Parathyroid adenoma (tissue), 2 donors: Measurements from ENCODE around the gene PAX5.

Experiments used
- H2AFZ ChIP-seq: fragments of 300-600 bp; sonication (generic); one replicate; pipeline ENCODE4 v1.7.0; 2017; ENCODE audit warnings: antibody characterized with exemption, mild to moderate bottlenecking
- H3K27ac ChIP-seq: fragments of 300-600 bp; sonication (generic); one replicate; pipeline ENCODE4 v1.7.0; 2017
- H3K27me3 ChIP-seq: fragments of 300-600 bp; sonication (generic); one replicate; pipeline ENCODE4 v1.7.0; 2017; ENCODE audit warnings: low read length; ENCODE audit not compliant: control insufficient read depth, insufficient read depth
- H3K36me3 ChIP-seq: fragments of 300-600 bp; sonication (generic); one replicate; pipeline ENCODE4 v1.7.0; 2017; ENCODE audit warnings: low read length; ENCODE audit not compliant: control insufficient read depth, insufficient read depth
- H3K4me1 ChIP-seq: fragments of 300-600 bp; sonication (generic); one replicate; pipeline ENCODE4 v1.7.0; 2017; ENCODE audit warnings: control low read depth
- H3K4me2 ChIP-seq: fragments of 300-600 bp; sonication (generic); one replicate; pipeline ENCODE4 v1.7.0; 2017; ENCODE audit warnings: low read length
- H3K4me3 ChIP-seq: fragments of 300-600 bp; sonication (generic); one replicate; pipeline ENCODE4 v1.7.0; 2017; ENCODE audit warnings: low read depth, low read length
- H3K79me2 ChIP-seq: fragments of 300-600 bp; sonication (generic); one replicate; pipeline ENCODE4 v1.7.0; 2017; ENCODE audit warnings: control low read depth
- H3K9ac ChIP-seq: fragments of 300-600 bp; sonication (generic); one replicate; pipeline ENCODE4 v1.7.0; 2017; ENCODE audit warnings: mild to moderate bottlenecking
- H3K9me3 ChIP-seq: fragments of 300-600 bp; sonication (generic); one replicate; pipeline ENCODE4 v1.7.0; 2017; ENCODE audit warnings: low read length; ENCODE audit not compliant: control insufficient read depth
- TF ChIP-seq, protein P1 (sequence below): fragments of 300-600 bp; sonication (generic); IDR thresholded peaks from one replicate; pipeline ENCODE4 v1.7.0; 2017; ENCODE audit warnings: antibody characterized with exemption, mild to moderate bottlenecking
- donor health status: primary hyperparathyroidism.

Gene PAX5

DNA sequence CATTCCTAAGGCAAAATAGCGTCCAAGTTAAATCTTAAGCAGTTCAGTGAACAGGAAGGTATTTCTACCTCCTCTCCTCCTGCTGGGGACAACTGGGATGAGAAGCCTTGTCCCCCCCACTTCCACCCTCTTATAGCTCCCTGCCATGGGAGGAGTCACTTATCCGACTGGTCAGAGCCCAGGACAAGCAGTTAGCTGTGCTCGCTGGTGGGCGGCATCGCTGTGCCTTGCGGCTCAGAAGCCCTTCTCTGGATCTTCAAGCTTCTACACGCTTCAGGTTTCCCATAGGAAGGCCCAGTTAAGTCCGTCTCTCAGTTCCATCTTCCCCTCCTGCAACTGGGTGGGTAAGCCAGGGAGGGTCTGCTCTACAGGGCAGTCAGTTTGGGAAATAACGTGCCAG is 77.2 kb downstream of the PAX5 start:
- H3K79me2 ChIP-seq: no peaks in the 10 kb centered on the region
- no peak overlapping the region for H3K27ac ChIP-seq
- no peaks in the 10 kb centered on the region for H3K36me3 ChIP-seq
- H2AFZ ChIP-seq: no peak overlapping the region
- no peaks in the 10 kb centered on the region for H3K27me3 ChIP-seq
- no peak overlapping the region for H3K4me3 ChIP-seq
- H3K9me3 ChIP-seq: no peaks in the 10 kb centered on the region
- no peak overlapping the region for H3K4me2 ChIP-seq
- no peak overlapping the region for H3K9ac ChIP-seq
- no peaks in the 10 kb centered on the region for H3K4me1 ChIP-seq
- TF ChIP-seq, protein P1, sequence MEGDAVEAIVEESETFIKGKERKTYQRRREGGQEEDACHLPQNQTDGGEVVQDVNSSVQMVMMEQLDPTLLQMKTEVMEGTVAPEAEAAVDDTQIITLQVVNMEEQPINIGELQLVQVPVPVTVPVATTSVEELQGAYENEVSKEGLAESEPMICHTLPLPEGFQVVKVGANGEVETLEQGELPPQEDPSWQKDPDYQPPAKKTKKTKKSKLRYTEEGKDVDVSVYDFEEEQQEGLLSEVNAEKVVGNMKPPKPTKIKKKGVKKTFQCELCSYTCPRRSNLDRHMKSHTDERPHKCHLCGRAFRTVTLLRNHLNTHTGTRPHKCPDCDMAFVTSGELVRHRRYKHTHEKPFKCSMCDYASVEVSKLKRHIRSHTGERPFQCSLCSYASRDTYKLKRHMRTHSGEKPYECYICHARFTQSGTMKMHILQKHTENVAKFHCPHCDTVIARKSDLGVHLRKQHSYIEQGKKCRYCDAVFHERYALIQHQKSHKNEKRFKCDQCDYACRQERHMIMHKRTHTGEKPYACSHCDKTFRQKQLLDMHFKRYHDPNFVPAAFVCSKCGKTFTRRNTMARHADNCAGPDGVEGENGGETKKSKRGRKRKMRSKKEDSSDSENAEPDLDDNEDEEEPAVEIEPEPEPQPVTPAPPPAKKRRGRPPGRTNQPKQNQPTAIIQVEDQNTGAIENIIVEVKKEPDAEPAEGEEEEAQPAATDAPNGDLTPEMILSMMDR: no peak

DNA sequence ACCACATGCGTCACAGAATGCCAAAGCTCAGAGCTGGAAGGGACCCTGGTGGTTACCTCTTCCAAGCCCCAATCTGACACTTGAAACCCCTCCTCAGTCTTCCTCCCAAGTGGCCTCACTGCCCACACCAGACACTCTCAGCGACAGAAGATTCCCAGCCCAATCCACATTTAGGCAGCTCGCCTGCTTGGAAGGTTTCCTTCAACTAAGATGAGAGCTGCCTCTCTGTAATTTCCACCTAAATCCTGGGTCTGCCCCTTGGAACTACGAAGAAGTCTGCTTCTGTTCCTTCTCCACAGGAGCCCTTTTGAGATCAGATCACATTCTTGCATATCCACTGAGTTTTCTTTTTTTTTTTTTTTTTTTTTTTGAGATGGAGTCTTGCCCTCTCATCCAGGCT is 83.7 kb downstream of the PAX5 start:
- Histone ChIP-seq H3K4me2 (no peak overlapping the region), H2AFZ (no peak overlapping the region), H3K79me2 (no peaks in the 10 kb centered on the region), H3K27ac (no peak overlapping the region), H3K9ac (no peak overlapping the region), H3K4me1 (no peaks in the 10 kb centered on the region), H3K27me3 (no peaks in the 10 kb centered on the region), H3K9me3 (no peaks in the 10 kb centered on the region), H3K4me3 (no peak overlapping the region), H3K36me3 (no peaks in the 10 kb centered on the region)
- TF ChIP-seq, protein P1: no peak

DNA sequence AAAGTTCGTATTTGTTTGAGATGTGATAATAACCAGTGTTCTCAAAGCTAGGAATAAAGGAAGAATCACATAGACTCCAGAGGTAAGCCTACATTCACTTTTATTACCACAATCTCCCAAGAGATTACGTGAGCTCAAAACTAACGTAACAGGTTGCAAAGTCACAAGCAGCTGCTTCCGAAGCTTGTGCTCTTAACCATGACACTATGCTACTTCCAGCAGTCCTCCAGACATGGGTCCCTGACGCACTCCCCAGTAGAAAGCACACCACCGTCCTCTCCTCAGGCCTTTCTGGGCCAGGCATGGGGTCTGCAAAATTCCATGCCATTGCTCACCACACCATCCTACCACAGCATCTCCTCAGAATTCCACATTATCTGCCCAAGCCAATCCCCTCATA is 84.6 kb downstream of the PAX5 start:
- Histone ChIP-seq H3K79me2 (no peaks in the 10 kb centered on the region), H3K27me3 (no peaks in the 10 kb centered on the region), H3K4me3 (no peak overlapping the region), H3K27ac (no peak overlapping the region), H3K9me3 (no peaks in the 10 kb centered on the region), H3K4me1 (no peaks in the 10 kb centered on the region), H3K9ac (no peak overlapping the region), H2AFZ (no peak overlapping the region), H3K36me3 (no peaks in the 10 kb centered on the region), H3K4me2 (no peak overlapping the region)
- TF ChIP-seq, protein P1: no peak

DNA sequence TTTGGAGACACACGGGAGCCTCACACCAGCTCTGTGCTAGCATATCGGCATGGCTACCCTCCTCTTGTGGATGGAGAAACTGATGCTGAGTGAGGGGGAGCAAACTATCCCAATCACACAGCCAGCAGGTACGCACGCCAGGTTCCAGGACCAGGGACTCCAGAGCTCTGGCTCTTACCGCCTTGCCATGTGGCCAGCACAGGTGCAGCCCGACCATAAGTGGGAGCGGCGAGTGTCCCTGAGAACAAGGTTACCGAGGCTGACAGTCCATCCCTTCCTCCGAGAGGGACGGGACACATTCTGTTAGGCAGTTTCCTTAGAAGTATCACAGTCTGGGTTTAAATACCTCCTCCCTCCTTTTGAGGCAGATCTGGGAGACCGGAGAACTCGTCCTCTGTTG is 86.0 kb downstream of the PAX5 start:
- TF ChIP-seq, protein P1: no peak
- H3K27ac ChIP-seq: no peak overlapping the region
- no peaks in the 10 kb centered on the region for H3K4me1 ChIP-seq
- no peak overlapping the region for H3K4me3 ChIP-seq
- H3K36me3 ChIP-seq: no peaks in the 10 kb centered on the region
- no peak overlapping the region for H2AFZ ChIP-seq
- H3K27me3 ChIP-seq: no peaks in the 10 kb centered on the region
- no peak overlapping the region for H3K4me2 ChIP-seq
- H3K79me2 ChIP-seq: no peaks in the 10 kb centered on the region
- H3K9ac ChIP-seq: no peak overlapping the region
- no peaks in the 10 kb centered on the region for H3K9me3 ChIP-seq

DNA sequence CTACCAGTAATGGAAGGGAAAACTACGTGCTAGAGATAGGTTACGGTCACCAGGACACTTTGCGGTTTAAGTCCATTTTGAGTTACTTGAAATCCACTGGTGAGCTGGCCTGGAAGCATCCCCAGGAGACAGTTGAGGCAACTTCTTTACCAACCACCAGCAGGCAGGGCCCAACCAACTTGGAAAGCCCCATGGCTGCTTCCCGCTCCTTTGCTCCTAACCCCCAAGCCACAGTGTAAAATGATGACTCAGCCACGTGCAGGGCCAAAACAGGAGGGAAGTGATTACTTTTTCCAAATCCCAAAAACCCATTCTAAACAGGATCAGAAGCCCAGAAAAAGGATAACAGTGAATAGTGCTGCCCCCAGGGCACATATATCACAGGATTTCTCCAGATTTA is 87.4 kb downstream of the PAX5 start:
- no peak overlapping the region for H3K9ac ChIP-seq
- H2AFZ ChIP-seq: no peak overlapping the region
- H3K36me3 ChIP-seq: no peaks in the 10 kb centered on the region
- H3K27me3 ChIP-seq: no peaks in the 10 kb centered on the region
- no peak overlapping the region for H3K4me2 ChIP-seq
- TF ChIP-seq, protein P1: no peak
- no peaks in the 10 kb centered on the region for H3K9me3 ChIP-seq
- no peak overlapping the region for H3K4me3 ChIP-seq
- no peaks in the 10 kb centered on the region for H3K4me1 ChIP-seq
- no peak overlapping the region for H3K27ac ChIP-seq
- H3K79me2 ChIP-seq: no peaks in the 10 kb centered on the region
